ENCODE results near the gene ZBTB5. TPM values are rescaled to one million over a fixed set of nuclear protein-coding genes. Genes with fewer than 3 reads are reported as not detected.

ZBTB5 gene
- total and polyA plus RNA-seq, 2 of the 4 experiments (the other 2 are of a cell fraction): 6.3 to 9.1 TPM

- no peak overlapping the region for H3K4me2 ChIP-seq (ENCODE audit: low read depth, low read length)
- H2AK9ac ChIP-seq (replicated peaks; ENCODE audit: low read depth, low read length, poor library complexity): no peak overlapping the region
- no peak overlapping the region for H4K8ac ChIP-seq (ENCODE audit: low read depth in 2 of 2, low read length in 2 of 2)
- H3K4ac ChIP-seq (ENCODE audit: low read depth, low read length): no peak overlapping the region
- H3K4me3 ChIP-seq (ENCODE audit: insufficient read depth, low read depth, low read length): no peak overlapping the region
- no peak overlapping the region for H4K91ac ChIP-seq (ENCODE audit: insufficient read depth, low read depth, low read length)
- no peaks in the 10 kb centered on the region for H3K27me3 ChIP-seq (ENCODE audit: control insufficient read depth, insufficient read depth, low read length)
- no peak overlapping the region for H2BK120ac ChIP-seq (ENCODE audit: low read depth, low read length)
- in situ Hi-C loops (cut with MboI; ENCODE audit: low sequenced_read_pairs): no loop called here
- H3K9me3 ChIP-seq (ENCODE audit: control insufficient read depth, insufficient read depth, low read length): no peaks in the 10 kb centered on the region
- POLR2A ChIA-PET (ENCODE audit: unreplicated experiment): no interaction called here
- no CpG with 5 or more reads among the region's 2 CpGs for WGBS, 2 experiments (ENCODE audit: extremely low coverage in 2 of 2, insufficient read length in 1 of 2)
- no peak overlapping the region for H3K14ac ChIP-seq (replicated peaks; ENCODE audit: low read depth, low read length)
- peaks cover 38% of the 10 kb centered on the region for H3K36me3 ChIP-seq (ENCODE audit: control insufficient read depth, insufficient read depth, low read length)
- H3K9ac ChIP-seq (ENCODE audit: low read depth, low read length): no peak overlapping the region
- 0 out of 2 replicates have a peak overlapping the region, but pooled peaks have one; percentile 23 for H4K5ac ChIP-seq (ENCODE audit: low read depth, low read length)
- no peak overlapping the region for H3K23ac ChIP-seq (ENCODE audit: low read depth, low read length)
- intact Hi-C loops (cut with micrococcal nuclease): no loop called here
- BruUV-seq (replicated peaks): no TSS peak
- TF ChIP-seq CTCF (conservative IDR thresholded peaks at IDR 0.05; ENCODE audit: low read depth, low read length) (no peak), SMC3 (IDR thresholded peaks at IDR 0.05; ENCODE audit: low read depth, low read length) (no peak), MAFK (IDR thresholded peaks at IDR 0.05; ENCODE audit: low read depth, low read length) (no peak), RCOR1 (IDR thresholded peaks at IDR 0.05; ENCODE audit: insufficient replicate concordance, low read length) (no peak), CHD1 (IDR thresholded peaks at IDR 0.05; ENCODE audit: low read depth, low read length) (no peak), MAZ (IDR thresholded peaks at IDR 0.05; ENCODE audit: borderline replicate concordance, low read depth, low read length) (no peak), MXI1 (IDR thresholded peaks at IDR 0.05; ENCODE audit: borderline replicate concordance, low read depth, low read length) (no peak), RAD21 (IDR thresholded peaks at IDR 0.05; ENCODE audit: low read length) (no peak), USF2 (IDR thresholded peaks at IDR 0.05; ENCODE audit: low read depth, low read length) (no peak), CEBPB (IDR thresholded peaks at IDR 0.05; ENCODE audit: low read depth, low read length) (no peak), NFE2L2 (IDR thresholded peaks at IDR 0.05; ENCODE audit: low read depth, low read length) (no peak), RFX5 (IDR thresholded peaks at IDR 0.05; ENCODE audit: low read depth, low read length) (no peak), FOS (IDR thresholded peaks at IDR 0.05; ENCODE audit: low read depth, low read length) (no peak), BHLHE40 (IDR thresholded peaks at IDR 0.05; ENCODE audit: low read depth, low read length) (no peak)
- TF ChIP-seq, protein P1, sequence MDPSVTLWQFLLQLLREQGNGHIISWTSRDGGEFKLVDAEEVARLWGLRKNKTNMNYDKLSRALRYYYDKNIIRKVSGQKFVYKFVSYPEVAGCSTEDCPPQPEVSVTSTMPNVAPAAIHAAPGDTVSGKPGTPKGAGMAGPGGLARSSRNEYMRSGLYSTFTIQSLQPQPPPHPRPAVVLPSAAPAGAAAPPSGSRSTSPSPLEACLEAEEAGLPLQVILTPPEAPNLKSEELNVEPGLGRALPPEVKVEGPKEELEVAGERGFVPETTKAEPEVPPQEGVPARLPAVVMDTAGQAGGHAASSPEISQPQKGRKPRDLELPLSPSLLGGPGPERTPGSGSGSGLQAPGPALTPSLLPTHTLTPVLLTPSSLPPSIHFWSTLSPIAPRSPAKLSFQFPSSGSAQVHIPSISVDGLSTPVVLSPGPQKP (IDR thresholded peaks at IDR 0.05; ENCODE audit: borderline replicate concordance, low read depth, low read length): no peak
- peaks cover 12% of the 10 kb centered on the region for H3K4me1 ChIP-seq (ENCODE audit: control insufficient read depth, insufficient read depth, low read length)
- H2BK5ac ChIP-seq (ENCODE audit: low read depth, low read length, poor library complexity, severe bottlenecking): no peak overlapping the region
- ATAC-seq (ENCODE audit: low read depth) (peak; percentile 43), DNase-seq (no peak)
- CTCF ChIA-PET: no interaction called here
- H2AFZ ChIP-seq (replicated peaks; ENCODE audit: low read length, poor library complexity): no peak overlapping the region
- H3K9me1 ChIP-seq (ENCODE audit: insufficient read depth, low read length): peaks cover 12% of the 10 kb centered on the region
- no peak overlapping the region for H3K56ac ChIP-seq (ENCODE audit: extremely low read depth, insufficient read depth, low read length)
- no peak overlapping the region for H3K27ac ChIP-seq (ENCODE audit: insufficient read depth, low read length)
- peaks cover 18% of the 10 kb centered on the region; the same call in 1 of the 2 replicates for H4K20me1 ChIP-seq (ENCODE audit: insufficient read depth, low read length)
- H2BK20ac ChIP-seq (ENCODE audit: low read depth, low read length): no peak overlapping the region
- no peak overlapping the region for H2BK15ac ChIP-seq (ENCODE audit: low read depth, low read length)
- peaks cover 37 to 79% of the 10 kb centered on the region in 2 experiments for H3K79me1 ChIP-seq (ENCODE audit: low read depth in 1 of 2, low read length in 2 of 2)
- dilution Hi-C loops (cut with HindIII; ENCODE audit: low sequenced_read_pairs, unreplicated experiment): no loop called here
- H2AK5ac ChIP-seq (ENCODE audit: low read depth, low read length): no peak overlapping the region
- H3K18ac ChIP-seq (ENCODE audit: low read depth, low read length): no peak overlapping the region
Observed at GRCh38 chr9:37442556-37442955, 22.7 kb downstream of the ZBTB5 start.

All from IMR-90 (cell line).